Hepatocyte (in vitro differentiated cells): Measurements from ENCODE around the gene RGMB.

ENCODE experiments used
- CTCF ChIP-seq: fragments of 200-600 bp; sonication (generic); IDR thresholded peaks from 2 replicates; pipeline ENCODE4 v1.5.1; 2016; ENCODE audit warnings: antibody characterized with exemption, mild to moderate bottlenecking; ENCODE audit not compliant: poor library complexity
- EZH2phosphoT487 ChIP-seq: fragments of 200-600 bp; sonication (generic); IDR thresholded peaks from one replicate; pipeline ENCODE4 v1.6.1; 2018; ENCODE audit warnings: antibody characterized with exemption, mild to moderate bottlenecking, low read depth, moderate library complexity; ENCODE audit not compliant: unreplicated experiment, severe bottlenecking

GRCh38 chr5:98767581-98767980, 5.9 kb upstream of the RGMB start:
- TF ChIP-seq CTCF (no peak), EZH2phosphoT487 (no peak)
